H1 (cell line): ENCODE results near the gene APOO. TPM values are rescaled to one million over a fixed set of nuclear protein-coding genes. Genes with fewer than 3 reads are reported as not detected.

Experiments used
- CTCF ChIA-PET: fragments of 300-600 bp; sonication (Branson Sonifier 250); formaldehyde crosslinking; loops from one replicate; lab custom pipeline; 2021; ENCODE audit not compliant: partially characterized antibody; lab: Charles Lee
- POLR2A ChIA-PET: fragments of 300-600 bp; sonication (Branson Sonifier 250); formaldehyde crosslinking; loops from one replicate; lab custom pipeline; 2021; ENCODE audit warnings: inconsistent platforms; ENCODE audit not compliant: partially characterized antibody; lab: Charles Lee
- DNase-seq, 2 experiments: peaks; one replicate each; pipeline versions ENCODE4 v3.0.0 to v3.0.0-alpha.2; 2010 to 2022; ENCODE audit warnings: low spot score in 2 of 2, low read depth in 1 of 2, mixed read lengths in 1 of 2
- FAIRE-seq: peaks from 2 replicates; lab custom pipeline; 2011; peaks lifted over from hg19 to GRCh38; lab: Jason Lieb, UNC
- H2AFZ ChIP-seq: 2 replicates; pipeline ENCODE4 v1.8.1; 2012; ENCODE audit warnings: low read length, inconsistent platforms
- H2AK5ac ChIP-seq: 2 replicates; pipeline ENCODE4 v1.6.1; 2013; ENCODE audit warnings: low read depth, low read length
- H2BK120ac ChIP-seq: replicated peaks from 2 replicates; pipeline ENCODE3; 2013; ENCODE audit warnings: low read depth, low read length, inconsistent platforms
- H2BK12ac ChIP-seq: 2 replicates; pipeline ENCODE4 v1.6.1; 2013; ENCODE audit warnings: low read depth, low read length
- H2BK15ac ChIP-seq: 2 replicates; pipeline ENCODE4 v1.6.1; 2013; ENCODE audit warnings: low read length
- H2BK20ac ChIP-seq: 2 replicates; pipeline ENCODE4 v1.6.1; 2013; ENCODE audit warnings: low read length
- H2BK5ac ChIP-seq: 2 replicates; pipeline ENCODE4 v1.6.1; 2013; ENCODE audit warnings: low read depth, low read length
- H3K14ac ChIP-seq: 2 replicates; pipeline ENCODE4 v1.6.1; 2013; ENCODE audit warnings: inconsistent platforms; ENCODE audit not compliant: insufficient read length
- H3K18ac ChIP-seq: 2 replicates; pipeline ENCODE4 v1.6.1; 2013; ENCODE audit warnings: low read length; ENCODE audit errors: extremely low read depth
- H3K23ac ChIP-seq: 2 replicates; pipeline ENCODE4 v1.6.1; 2013; ENCODE audit warnings: inconsistent platforms; ENCODE audit not compliant: insufficient read length
- H3K23me2 ChIP-seq: 2 replicates; pipeline ENCODE4 v1.6.1; 2013; ENCODE audit warnings: low read depth, low read length
- H3K27ac ChIP-seq: 2 replicates; pipeline ENCODE4 v1.6.1; 2011; ENCODE audit warnings: low read depth, low read length, inconsistent platforms
- H3K27me3 ChIP-seq, 4 experiments: replicated peaks in 1 of 4; 1 replicate in 1 of 4; 2 replicates in 3 of 4; pipeline versions ENCODE4 v1.6.1 to v1.8.1; 2011 to 2013; ENCODE audit warnings: low read length in 3 of 4, mild to moderate bottlenecking in 3 of 4, inconsistent platforms in 2 of 4, mixed read lengths in 2 of 4, moderate library complexity in 1 of 4; ENCODE audit not compliant: control insufficient read depth in 3 of 4, insufficient read depth in 3 of 4; ENCODE audit errors: extremely low read depth in 1 of 4
- H3K36me3 ChIP-seq, 4 experiments: 2 replicates each; pipeline versions ENCODE4 v1.6.1 to v1.8.1; 2011 to 2013; ENCODE audit warnings: mild to moderate bottlenecking in 4 of 4, low read length in 3 of 4, moderate library complexity in 2 of 4, control low read depth in 1 of 4, inconsistent platforms in 1 of 4; ENCODE audit not compliant: insufficient read depth in 4 of 4, control insufficient read depth in 2 of 4
- H3K4ac ChIP-seq: replicated peaks from 2 replicates; pipeline ENCODE3; 2013; ENCODE audit warnings: low read length, low read depth, mixed read lengths, inconsistent platforms; ENCODE audit not compliant: insufficient read length
- H3K4me1 ChIP-seq, 4 experiments: replicated peaks in 1 of 4; 1 replicate in 1 of 4; 2 replicates in 3 of 4; pipeline versions ENCODE4 v1.6.1 to v1.8.1; 2011 to 2013; ENCODE audit warnings: low read length in 3 of 4, inconsistent platforms in 2 of 4, mixed read lengths in 1 of 4; ENCODE audit not compliant: insufficient read depth in 4 of 4, control insufficient read depth in 3 of 4
- H3K4me2 ChIP-seq, 2 experiments: 2 replicates each; pipeline versions ENCODE4 v1.6.1 to v1.8.1; 2011 to 2013; ENCODE audit warnings: low read depth in 2 of 2, low read length in 2 of 2, control low read depth in 1 of 2, inconsistent platforms in 1 of 2, mild to moderate bottlenecking in 1 of 2; ENCODE audit not compliant: insufficient read depth in 1 of 2
- H3K4me3 ChIP-seq, 4 experiments: fragments of 200-600, 300-600 bp in 1 of 4; sonication (generic), shearing (Covaris generic), sonication (Bioruptor Twin) in 1 of 4; 2 replicates each; pipeline versions ENCODE4 v1.5.1 to v1.8.1; 2011 to 2016; ENCODE audit warnings: low read length in 4 of 4, low read depth in 3 of 4, control low read depth in 2 of 4, inconsistent platforms in 2 of 4, mild to moderate bottlenecking in 2 of 4, mixed read lengths in 1 of 4, moderate library complexity in 1 of 4; ENCODE audit not compliant: insufficient read depth in 2 of 4; ENCODE audit errors: extremely low read depth in 1 of 4
- H3K56ac ChIP-seq: replicated peaks from 2 replicates; pipeline ENCODE3; 2013; ENCODE audit warnings: low read depth, mild to moderate bottlenecking, mixed read lengths, low read length, inconsistent platforms; ENCODE audit not compliant: insufficient read length
- H3K79me1 ChIP-seq: 2 replicates; pipeline ENCODE4 v1.6.1; 2013; ENCODE audit warnings: low read depth, low read length, control low read depth
- H3K79me2 ChIP-seq, 2 experiments: 2 replicates each; pipeline versions ENCODE4 v1.6.1 to v1.8.1; 2012 to 2013; ENCODE audit warnings: low read length in 2 of 2, mild to moderate bottlenecking in 2 of 2, inconsistent platforms in 1 of 2; ENCODE audit not compliant: insufficient read depth in 2 of 2, control insufficient read depth in 1 of 2
- H3K9ac ChIP-seq, 4 experiments: replicated peaks in 1 of 4; 1 replicate in 1 of 4; 2 replicates in 3 of 4; pipeline versions ENCODE4 v1.6.1 to v1.8.1; 2011 to 2013; ENCODE audit warnings: low read depth in 3 of 4, low read length in 3 of 4, control low read depth in 2 of 4, mild to moderate bottlenecking in 2 of 4, moderate library complexity in 2 of 4, inconsistent platforms in 1 of 4; ENCODE audit errors: extremely low read depth in 1 of 4
- H3K9me3 ChIP-seq, 2 experiments: 2 replicates each; pipeline versions ENCODE4 v1.6.1 to v1.8.1; 2012 to 2013; ENCODE audit warnings: mild to moderate bottlenecking in 2 of 2, moderate library complexity in 2 of 2, control low read depth in 1 of 2, inconsistent platforms in 1 of 2, low read depth in 1 of 2, low read length in 1 of 2, mixed read lengths in 1 of 2; ENCODE audit not compliant: insufficient read depth in 2 of 2
- H4K20me1 ChIP-seq, 2 experiments: replicated peaks in 1 of 2; 2 replicates each; pipeline versions ENCODE3 to v1.8.1; 2011 to 2013; ENCODE audit warnings: inconsistent platforms in 2 of 2, low read length in 2 of 2, mild to moderate bottlenecking in 1 of 2; ENCODE audit not compliant: insufficient read depth in 2 of 2, control insufficient read depth in 1 of 2
- H4K5ac ChIP-seq: 2 replicates; pipeline ENCODE4 v1.6.1; 2013; ENCODE audit warnings: low read length, low read depth, mixed read lengths, inconsistent platforms; ENCODE audit not compliant: insufficient read length
- H4K8ac ChIP-seq: 2 replicates; pipeline ENCODE4 v1.8.0; 2013; ENCODE audit warnings: mild to moderate bottlenecking, moderate library complexity, low read length, inconsistent platforms; ENCODE audit not compliant: insufficient read depth; ENCODE audit errors: extremely low read depth
- H4K91ac ChIP-seq: replicated peaks from 2 replicates; pipeline ENCODE3; 2013; ENCODE audit warnings: low read length, mixed read lengths, inconsistent platforms; ENCODE audit not compliant: insufficient read length
- CHD1 ChIP-seq: IDR thresholded peaks from 2 replicates; pipeline ENCODE4 v1.6.1; 2012; ENCODE audit warnings: low read depth, low read length, improper control_type of control experiment
- CHD2 ChIP-seq: IDR thresholded peaks from 2 replicates; pipeline ENCODE4 v1.6.1; 2012; ENCODE audit warnings: low read length, improper control_type of control experiment
- EZH2 ChIP-seq: fragments of 200-600 bp; sonication (generic); IDR thresholded peaks from 2 replicates; pipeline ENCODE4 v1.7.1; 2012; ENCODE audit warnings: low read depth, mild to moderate bottlenecking, moderate library complexity, low read length, inconsistent platforms; ENCODE audit not compliant: severe bottlenecking
- HDAC2 ChIP-seq, 2 experiments: fragments of 300-600 bp in 1 of 2; sonication (generic) in 1 of 2; IDR thresholded peaks; 2 replicates each; pipeline ENCODE4 v1.6.1; 2011 to 2012; ENCODE audit warnings: low read depth in 2 of 2, low read length in 2 of 2, mild to moderate bottlenecking in 2 of 2, moderate library complexity in 2 of 2, borderline replicate concordance in 1 of 2, inconsistent platforms in 1 of 2
- MAX ChIP-seq: IDR thresholded peaks from 2 replicates; pipeline ENCODE4 v1.6.1; 2012; ENCODE audit warnings: inconsistent platforms
- POLR2A ChIP-seq, 2 experiments: IDR thresholded peaks; 1 replicate in 1 of 2; 2 replicates in 1 of 2; pipeline ENCODE4 v1.6.1; 2011; ENCODE audit warnings: low read depth in 2 of 2, low read length in 2 of 2, mild to moderate bottlenecking in 2 of 2; ENCODE audit errors: control extremely low read depth in 1 of 2
- SP1 ChIP-seq: IDR thresholded peaks from 2 replicates; pipeline ENCODE4 v1.6.1; 2011; ENCODE audit warnings: low read depth, low read length
- SP2 ChIP-seq: IDR thresholded peaks from 2 replicates; pipeline ENCODE4 v1.6.1; 2012; ENCODE audit warnings: mild to moderate bottlenecking, low read length, inconsistent platforms
- SP4 ChIP-seq: IDR thresholded peaks from 2 replicates; pipeline ENCODE4 v1.6.1; 2012; ENCODE audit warnings: low read length, inconsistent platforms
- TAF1 ChIP-seq: IDR thresholded peaks from 2 replicates; pipeline ENCODE4 v1.6.1; 2011; ENCODE audit warnings: mild to moderate bottlenecking, low read depth, low read length
- TCF12 ChIP-seq: IDR thresholded peaks from 2 replicates; pipeline ENCODE4 v1.6.1; 2011; ENCODE audit warnings: low read depth, mild to moderate bottlenecking, low read length
- WGBS, 2 experiments: shearing (Covaris generic) in 1 of 2; methylation state at CpG; one replicate each; pipeline versions ENCODE4 v1.1.6 to v1.1.7; 2013 to 2015; ENCODE audit warnings: low lambda C conversion rate in 2 of 2, mixed read lengths in 2 of 2, inconsistent platforms in 1 of 2, low coverage in 1 of 2, missing lambda C conversion rate in 1 of 2; ENCODE audit not compliant: insufficient replicate concordance in 2 of 2, insufficient coverage in 1 of 2, insufficient read length in 1 of 2; ENCODE audit errors: extremely low coverage in 1 of 2, missing lambda C conversion rate in 1 of 2; 5-methylcytosine and 5-hydroxymethylcytosine counted together
- polyA plus RNA-seq, 7 experiments: library from polyadenylated mRNA; depleted of rRNA in 3 of 7; stranded (reverse) in 5 of 7; unstranded in 2 of 7; fragments of >200 nt in 5 of 7; fragments of 200-250 nt in 2 of 7; gene quantifications; 1 replicate in 5 of 7; 2 replicates in 1 of 7; 4 replicates in 1 of 7; pipeline versions ENCODE4 v1.2.1 to v1.2.3, GENCODE V29; 2011 to 2013; ENCODE audit warnings: missing spikeins in 2 of 7, mixed read lengths in 2 of 7
- total RNA-seq: library from RNA; stranded (reverse); fragmentation: NEBNext Ultra II Directional; extraction: Animal tissue kit (Norgen Biotek cat#: 25700); gene quantifications from 2 replicates; pipeline ENCODE4 v1.2.1, GENCODE V29; 2021

The APOO gene
- total and polyA plus RNA-seq, 2 of the 8 experiments (the other 6 are each of a cell fraction or from before 2014, with no cell fraction given), result 25.7 to 45.0 TPM

- no peaks in the 10 kb centered on the region for H3K79me1 ChIP-seq
- no peak for FAIRE-seq
- no peak overlapping the region for H3K23ac ChIP-seq
- H4K5ac ChIP-seq, result no peak overlapping the region
- H3K4ac ChIP-seq, result no peak overlapping the region
- H2BK20ac ChIP-seq, result no peak overlapping the region
- no peak overlapping the region for H3K56ac ChIP-seq
- H3K27me3 ChIP-seq, result no peaks in the 10 kb centered on the region
- H3K18ac ChIP-seq, result no peak overlapping the region
- H4K91ac ChIP-seq, result no peak overlapping the region
- no peak overlapping the region for H2AFZ ChIP-seq
- no peak overlapping the region for H3K4me2 ChIP-seq
- no peak overlapping the region for H3K4me3 ChIP-seq
- H3K36me3 ChIP-seq, result no peaks in the 10 kb centered on the region; a peak in 1 of 8 replicates
- POLR2A ChIA-PET, result interaction anchor here (0.6 kb wide), 1 partner anchor 213 kb away, joined by 3 read pairs; no protein-coding TSS in a partner anchor
- no peaks in the 10 kb centered on the region for H3K79me2 ChIP-seq
- H2BK120ac ChIP-seq, result no peak overlapping the region
- no peak overlapping the region for H3K14ac ChIP-seq
- 85% methylated on average over 4 of the region's 5 CpGs; no CpG with 5 or more reads in 1 of the 2 experiments for WGBS, 2 experiments
- no peak overlapping the region for H2BK12ac ChIP-seq
- no peak overlapping the region for H2BK5ac ChIP-seq
- no peak overlapping the region for H3K27ac ChIP-seq
- CTCF ChIA-PET, result no interaction called here
- TF ChIP-seq MAX, result no peak
- TF ChIP-seq CHD1, result no peak
- TF ChIP-seq HDAC2 (IDR thresholded peaks at IDR 0.05; ENCODE audit: borderline replicate concordance in 1 of 2, low read depth in 2 of 2, low read length in 2 of 2), result no peak
- no peak for TF ChIP-seq EZH2
- TF ChIP-seq SP2, result no peak
- TF ChIP-seq TCF12, result no peak
- no peak for TF ChIP-seq POLR2A (IDR thresholded peaks at IDR 0.05; ENCODE audit: control extremely low read depth in 1 of 2, low read depth in 2 of 2, low read length in 2 of 2)
- TF ChIP-seq CHD2, result no peak
- no peak for TF ChIP-seq TAF1
- no peak for TF ChIP-seq SP1
- TF ChIP-seq SP4, result no peak
- no peaks in the 10 kb centered on the region for H3K9me3 ChIP-seq
- H3K9ac ChIP-seq, result no peak overlapping the region
- H4K8ac ChIP-seq, result no peak overlapping the region
- no peak overlapping the region for H2AK5ac ChIP-seq
- H4K20me1 ChIP-seq, result no peaks in the 10 kb centered on the region
- no peaks in the 10 kb centered on the region for H3K4me1 ChIP-seq
- H3K23me2 ChIP-seq, result no peaks in the 10 kb centered on the region
- no peak overlapping the region for H2BK15ac ChIP-seq
- no peak for DNase-seq
Observed at GRCh38 chrX:23849241-23849640, 58.5 kb downstream of the APOO start.
